BJ (cell line): ENCODE data around the gene PLA1A. TPM values are rescaled to one million over a fixed set of nuclear protein-coding genes. Genes with fewer than 3 reads are reported as not detected.

Experiments used
- CTCF ChIA-PET: fragments of 350-600 bp; formaldehyde crosslinking; extraction: SDS; loops from one replicate; lab custom pipeline; 2021; ENCODE audit warnings: antibody characterized with exemption, inconsistent platforms; lab: Yijun Ruan, JAX
- POLR2A ChIA-PET: fragments of 300-600 bp; sonication (Branson Sonifier 250); formaldehyde crosslinking; extraction: SDS; loops from one replicate; lab custom pipeline; 2021; ENCODE audit warnings: antibody characterized with exemption; lab: Charles Lee
- DNase-seq: peaks from one replicate; pipeline ENCODE4 v3.0.0-alpha.2; 2011; ENCODE audit warnings: low read depth
- H3K27me3 ChIP-seq: 2 replicates; pipeline ENCODE4 v1.6.0; 2011; ENCODE audit warnings: low read length; ENCODE audit not compliant: control insufficient read depth, insufficient read depth
- H3K36me3 ChIP-seq: 2 replicates; pipeline ENCODE4 v1.5.1; 2011; ENCODE audit warnings: low read length; ENCODE audit not compliant: control insufficient read depth, insufficient read depth
- H3K4me3 ChIP-seq: 2 replicates; pipeline ENCODE4 v1.5.1; 2011; ENCODE audit warnings: low read depth, mild to moderate bottlenecking, control low read depth, low read length
- CTCF ChIP-seq: IDR thresholded peaks from 2 replicates; pipeline ENCODE4 v1.5.1; 2011; ENCODE audit warnings: low read depth, mild to moderate bottlenecking, control low read depth, inconsistent platforms, low read length, moderate library complexity; ENCODE audit not compliant: insufficient read depth
- polyA plus RNA-seq: library from polyadenylated mRNA; depleted of rRNA; stranded (reverse); fragments of >200 nt; gene quantifications from 2 replicates; pipeline ENCODE4 v1.2.3, GENCODE V29; 2011

Gene PLA1A
- polyA plus RNA-seq, 1 experiment = not detected

- Histone ChIP-seq H3K4me3 (peak within 1 kb of the TSS; percentile 57), H3K27me3 (no peaks in the 10 kb centered on the region), H3K36me3 (no peaks in the 10 kb centered on the region)
- ChIA-PET CTCF (interaction anchor here (0.7 to 1.2 kb wide), 2 partner anchors 9 to 101 kb away, joined by 3 to 6 read pairs; no protein-coding TSS in a partner anchor), POLR2A (no interaction called here)
- no peak for DNase-seq
- TF ChIP-seq CTCF = no peak
Measured at GRCh38 chr3:119579366-119580066, 18.2 kb upstream of the PLA1A start, which contains the start of gene ADPRH. Gene ADPRH, plus strand, starts transcription at chr3:119579492. Its CDS starts 2,678 bp downstream, at chr3:119582170.

- no peak for TF ChIP-seq CTCF
- H3K36me3 ChIP-seq = no peaks in the 10 kb centered on the region
- H3K4me3 ChIP-seq = peak overlapping the region; percentile 57
- no peaks in the 10 kb centered on the region for H3K27me3 ChIP-seq
- POLR2A ChIA-PET = interaction anchor here (0.7 kb wide), 1 partner anchor 82 kb away, joined by 12 read pairs; the partner anchor contains the start of gene TIMMDC1
- no peak for DNase-seq
- CTCF ChIA-PET = interaction anchor here (0.6 to 1.2 kb wide), 3 partner anchors 10 to 101 kb away, joined by 3 to 6 read pairs (median 3); no protein-coding TSS in a partner anchor
Measured at GRCh38 chr3:119580067-119580760, 17.5 kb upstream of the PLA1A start.

- no peak for TF ChIP-seq CTCF
- ChIA-PET POLR2A (no interaction called here), CTCF (no interaction called here)
- no peak overlapping the region for H3K4me3 ChIP-seq
- H3K36me3 ChIP-seq = no peaks in the 10 kb centered on the region
- no peaks in the 10 kb centered on the region for H3K27me3 ChIP-seq
- DNase-seq = no peak
Measured at GRCh38 chr3:119582178-119582577, 15.5 kb upstream of the PLA1A start.

- TF ChIP-seq CTCF = no peak
- Histone ChIP-seq H3K4me3 (no peak overlapping the region), H3K36me3 (no peaks in the 10 kb centered on the region), H3K27me3 (no peaks in the 10 kb centered on the region)
- no peak for DNase-seq
- POLR2A ChIA-PET = interaction anchor here (0.6 kb wide), 1 partner anchor 637 kb away, joined by 7 read pairs; no protein-coding TSS in a partner anchor
- CTCF ChIA-PET = no interaction called here
Measured at GRCh38 chr3:119585208-119585607, 12.5 kb upstream of the PLA1A start.
